ENCODE measurements around the gene PRPF40A.

PRPF40A gene

DNA sequence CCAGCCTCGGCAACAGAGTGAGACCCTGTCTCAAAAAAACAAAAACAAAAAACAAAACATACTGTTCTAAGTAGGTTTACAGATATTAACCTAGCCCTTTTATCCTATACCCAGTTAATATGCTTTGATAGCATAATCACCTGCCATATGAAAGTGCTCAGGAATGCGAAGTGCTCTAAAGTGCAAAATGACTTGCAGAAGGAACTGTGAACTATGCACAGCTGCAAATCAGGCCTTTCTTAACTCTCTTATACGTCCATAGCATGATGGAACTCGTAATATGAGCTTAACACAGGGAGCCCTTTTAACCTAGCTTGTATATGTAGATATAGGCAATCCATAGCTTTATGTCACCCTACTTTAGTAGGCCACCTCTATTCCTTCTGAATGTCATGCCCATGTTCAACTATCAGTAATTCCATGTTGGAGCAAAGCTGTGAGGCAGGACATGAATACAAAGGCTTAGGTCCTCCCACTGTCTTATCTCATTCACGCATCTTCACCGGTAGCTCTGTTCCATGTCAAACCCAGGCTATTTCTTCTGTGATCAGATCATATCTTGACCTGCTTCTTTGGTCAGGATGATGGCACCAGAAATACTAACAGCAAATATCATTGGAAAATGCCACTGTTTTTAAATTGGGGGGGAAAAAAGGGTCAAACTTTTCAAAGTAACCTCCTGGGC lies 72.9 kb downstream of the PRPF40A start:
- Histone ChIP-seq H3F3A (ENCODE audit: low read depth) (no peaks in the 10 kb centered on the region), H3K79me2 (ENCODE audit: insufficient read depth, low read length) (no peaks in the 10 kb centered on the region), H4K20me1 (ENCODE audit: insufficient read depth, low read length, poor library complexity, severe bottlenecking) (no peaks in the 10 kb centered on the region), H3K4me2 (ENCODE audit: low read depth, low read length, poor library complexity, severe bottlenecking) (no peak overlapping the region), H3K9ac (ENCODE audit: low read depth, low read length, poor library complexity, severe bottlenecking) (no peak overlapping the region), H3K36me3 (ENCODE audit: insufficient read depth, low read length) (no peaks in the 10 kb centered on the region), H3K4me3 (ENCODE audit: low read length, poor library complexity, severe bottlenecking) (no peak overlapping the region), H3K27me3 (ENCODE audit: insufficient read depth, low read length, poor library complexity, severe bottlenecking) (no peaks in the 10 kb centered on the region), H2AFZ (ENCODE audit: low read length) (no peak overlapping the region), H3K4me1 (ENCODE audit: insufficient read depth, low read length, poor library complexity, severe bottlenecking) (no peaks in the 10 kb centered on the region), H3K9me3 (ENCODE audit: insufficient read depth, low read depth, low read length) (no peaks in the 10 kb centered on the region), H3K9me2 (replicated peaks; ENCODE audit: low read depth, low read length) (no peaks in the 10 kb centered on the region)
- TF ChIP-seq, protein P1, sequence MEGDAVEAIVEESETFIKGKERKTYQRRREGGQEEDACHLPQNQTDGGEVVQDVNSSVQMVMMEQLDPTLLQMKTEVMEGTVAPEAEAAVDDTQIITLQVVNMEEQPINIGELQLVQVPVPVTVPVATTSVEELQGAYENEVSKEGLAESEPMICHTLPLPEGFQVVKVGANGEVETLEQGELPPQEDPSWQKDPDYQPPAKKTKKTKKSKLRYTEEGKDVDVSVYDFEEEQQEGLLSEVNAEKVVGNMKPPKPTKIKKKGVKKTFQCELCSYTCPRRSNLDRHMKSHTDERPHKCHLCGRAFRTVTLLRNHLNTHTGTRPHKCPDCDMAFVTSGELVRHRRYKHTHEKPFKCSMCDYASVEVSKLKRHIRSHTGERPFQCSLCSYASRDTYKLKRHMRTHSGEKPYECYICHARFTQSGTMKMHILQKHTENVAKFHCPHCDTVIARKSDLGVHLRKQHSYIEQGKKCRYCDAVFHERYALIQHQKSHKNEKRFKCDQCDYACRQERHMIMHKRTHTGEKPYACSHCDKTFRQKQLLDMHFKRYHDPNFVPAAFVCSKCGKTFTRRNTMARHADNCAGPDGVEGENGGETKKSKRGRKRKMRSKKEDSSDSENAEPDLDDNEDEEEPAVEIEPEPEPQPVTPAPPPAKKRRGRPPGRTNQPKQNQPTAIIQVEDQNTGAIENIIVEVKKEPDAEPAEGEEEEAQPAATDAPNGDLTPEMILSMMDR (conservative IDR thresholded peaks at IDR 0.05; ENCODE audit: low read length): no peak
- TF ChIP-seq EZH2phosphoT487 (IDR thresholded peaks at IDR 0.05; ENCODE audit: borderline replicate concordance): no peak

DNA sequence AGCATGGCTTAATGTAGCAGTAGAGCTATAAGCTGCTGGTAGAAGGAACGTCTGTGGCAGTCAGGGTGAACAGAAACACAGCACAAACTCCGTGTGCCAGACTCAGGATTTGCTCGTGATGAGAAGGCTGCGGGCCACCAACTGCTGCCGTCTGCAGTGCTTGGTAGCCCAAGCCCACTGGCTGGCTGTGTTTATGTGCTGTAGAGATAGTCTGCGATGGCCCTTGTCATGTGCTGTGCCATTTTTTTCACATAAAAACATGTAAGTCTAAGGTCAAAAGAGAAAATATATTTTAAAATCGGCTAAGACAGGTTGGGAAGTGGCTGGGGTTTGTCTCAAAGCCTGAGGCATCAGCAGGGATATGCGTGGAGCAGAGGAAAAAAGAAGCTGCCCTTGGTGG lies 78.7 kb downstream of the PRPF40A start:
- H3K9me3 ChIP-seq (ENCODE audit: insufficient read depth, low read depth, low read length): no peaks in the 10 kb centered on the region
- no peaks in the 10 kb centered on the region for H3K27me3 ChIP-seq (ENCODE audit: insufficient read depth, low read length, poor library complexity, severe bottlenecking)
- TF ChIP-seq, protein P1 (conservative IDR thresholded peaks at IDR 0.05; ENCODE audit: low read length): no peak
- H2AFZ ChIP-seq (ENCODE audit: low read length): no peak overlapping the region
- H4K20me1 ChIP-seq (ENCODE audit: insufficient read depth, low read length, poor library complexity, severe bottlenecking): no peaks in the 10 kb centered on the region
- H3K9me2 ChIP-seq (replicated peaks; ENCODE audit: low read depth, low read length): no peaks in the 10 kb centered on the region
- H3K4me3 ChIP-seq (ENCODE audit: low read length, poor library complexity, severe bottlenecking): no peak overlapping the region
- H3K4me2 ChIP-seq (ENCODE audit: low read depth, low read length, poor library complexity, severe bottlenecking): no peak overlapping the region
- H3K36me3 ChIP-seq (ENCODE audit: insufficient read depth, low read length): no peaks in the 10 kb centered on the region
- no peak overlapping the region for H3K9ac ChIP-seq (ENCODE audit: low read depth, low read length, poor library complexity, severe bottlenecking)
- no peaks in the 10 kb centered on the region for H3K79me2 ChIP-seq (ENCODE audit: insufficient read depth, low read length)
- no peaks in the 10 kb centered on the region for H3F3A ChIP-seq (ENCODE audit: low read depth)
- no peaks in the 10 kb centered on the region for H3K4me1 ChIP-seq (ENCODE audit: insufficient read depth, low read length, poor library complexity, severe bottlenecking)

- TF ChIP-seq EZH2phosphoT487 (IDR thresholded peaks at IDR 0.05; ENCODE audit: borderline replicate concordance): no peak
- TF ChIP-seq, protein P1 (conservative IDR thresholded peaks at IDR 0.05; ENCODE audit: low read length): no peak
- Histone ChIP-seq H3K4me1 (ENCODE audit: insufficient read depth, low read length, poor library complexity, severe bottlenecking) (no peaks in the 10 kb centered on the region), H3K79me2 (ENCODE audit: insufficient read depth, low read length) (no peaks in the 10 kb centered on the region), H3K4me2 (ENCODE audit: low read depth, low read length, poor library complexity, severe bottlenecking) (no peak overlapping the region), H3K9me3 (ENCODE audit: insufficient read depth, low read depth, low read length) (no peaks in the 10 kb centered on the region), H3F3A (ENCODE audit: low read depth) (no peaks in the 10 kb centered on the region), H3K9ac (ENCODE audit: low read depth, low read length, poor library complexity, severe bottlenecking) (no peak overlapping the region), H3K4me3 (ENCODE audit: low read length, poor library complexity, severe bottlenecking) (no peak overlapping the region), H2AFZ (ENCODE audit: low read length) (no peak overlapping the region), H4K20me1 (ENCODE audit: insufficient read depth, low read length, poor library complexity, severe bottlenecking) (no peaks in the 10 kb centered on the region), H3K9me2 (replicated peaks; ENCODE audit: low read depth, low read length) (no peaks in the 10 kb centered on the region), H3K36me3 (ENCODE audit: insufficient read depth, low read length) (no peaks in the 10 kb centered on the region), H3K27me3 (ENCODE audit: insufficient read depth, low read length, poor library complexity, severe bottlenecking) (no peaks in the 10 kb centered on the region)
These were observed 79.2 kb downstream of the PRPF40A start for GRCh38 chr2:152638056-152638455.

Data from Loucy (cell line).